BLaER1 (cell line): ENCODE measurements around the gene SP140.

Source experiments
- H3K27ac ChIP-seq: shearing (Covaris generic); formaldehyde crosslinking; 2 replicates; pipeline ENCODE4 v1.8.1; 2022
- H3K27me3 ChIP-seq: shearing (Covaris generic); formaldehyde crosslinking; 2 replicates; pipeline ENCODE4 v1.8.1; 2022
- H3K36me3 ChIP-seq: shearing (Covaris generic); formaldehyde crosslinking; 2 replicates; pipeline ENCODE4 v1.8.1; 2022
- H3K4me1 ChIP-seq: shearing (Covaris generic); formaldehyde crosslinking; 2 replicates; pipeline ENCODE4 v1.8.1; 2022
- H3K4me2 ChIP-seq: shearing (Covaris generic); formaldehyde crosslinking; 2 replicates; pipeline ENCODE4 v1.8.1; 2022
- H3K4me3 ChIP-seq: shearing (Covaris generic); formaldehyde crosslinking; 2 replicates; pipeline ENCODE4 v1.8.1; 2022
- H3K9ac ChIP-seq: shearing (Covaris generic); formaldehyde crosslinking; 2 replicates; pipeline ENCODE4 v1.8.1; 2022
- H3K9me3 ChIP-seq: shearing (Covaris generic); formaldehyde crosslinking; 2 replicates; pipeline ENCODE4 v1.8.1; 2022
- H4K20me1 ChIP-seq: shearing (Covaris generic); formaldehyde crosslinking; 2 replicates; pipeline ENCODE4 v1.8.1; 2022
- Cebpa-rat ChIP-seq: shearing (Covaris generic); IDR thresholded peaks from 2 replicates; pipeline ENCODE4 v1.8.1; 2022

SP140 gene

DNA sequence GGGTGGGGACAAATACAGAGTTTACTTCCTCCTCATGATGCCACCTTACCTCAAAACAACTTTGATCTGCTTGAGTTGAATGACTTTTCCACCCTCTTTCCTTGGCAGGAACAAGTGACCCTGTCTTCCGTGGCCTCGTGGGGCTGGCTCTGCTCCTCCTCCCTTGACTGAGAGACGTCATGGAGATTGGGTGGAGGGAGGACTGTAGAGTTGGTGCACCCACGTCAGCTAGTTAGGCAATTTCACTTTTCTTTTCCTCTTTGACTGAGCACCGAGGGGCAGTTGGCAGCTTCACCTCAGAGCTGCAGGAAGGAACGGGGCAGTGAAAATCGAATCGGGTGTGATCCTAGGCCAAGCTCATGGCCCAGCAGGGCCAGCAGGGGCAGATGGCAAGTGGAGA lies at the start of gene SP140:
Gene SP140, plus strand, starts transcription at position 251 of the 400 bp plus-strand sequence. Its CDS starts 109 bp downstream, at position 360.
- no peak within 1 kb of the TSS for H3K4me2 ChIP-seq
- peaks cover 9% of the 10 kb centered on the region for H3K4me1 ChIP-seq
- H3K9me3 ChIP-seq: peaks cover 7% of the 10 kb centered on the region
- no peaks in the 10 kb centered on the region for H3K36me3 ChIP-seq
- H4K20me1 ChIP-seq: no peaks in the 10 kb centered on the region
- no peak within 1 kb of the TSS for H3K9ac ChIP-seq
- TF ChIP-seq Cebpa-rat: no peak
- H3K27ac ChIP-seq: no peak within 1 kb of the TSS
- no peak within 1 kb of the TSS for H3K4me3 ChIP-seq
- no peaks in the 10 kb centered on the region for H3K27me3 ChIP-seq

DNA sequence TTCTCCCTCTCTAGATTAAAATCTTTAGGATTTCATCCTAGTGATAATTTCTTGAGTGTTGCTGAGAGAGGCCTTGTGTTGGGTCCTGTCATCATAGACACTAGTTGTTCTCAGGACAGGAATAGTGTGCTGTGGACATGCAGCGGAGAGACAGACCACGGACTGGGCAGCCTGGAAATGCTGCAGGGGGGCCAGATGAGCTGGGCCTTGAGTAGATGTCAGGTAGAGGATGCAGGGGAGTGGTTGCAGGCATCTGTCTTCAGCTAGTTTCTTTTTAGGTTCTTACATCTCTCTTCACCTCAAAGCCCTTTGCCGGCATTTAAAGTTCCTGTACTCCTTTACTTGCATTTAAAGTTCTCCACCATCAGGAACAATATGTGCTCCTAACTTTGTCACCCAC lies 48.5 kb upstream of the SP140 start:
- H3K4me3 ChIP-seq: no peak overlapping the region
- H3K9ac ChIP-seq: no peak overlapping the region
- no peak overlapping the region for H3K27ac ChIP-seq
- H3K36me3 ChIP-seq: peaks cover 77% of the 10 kb centered on the region
- TF ChIP-seq Cebpa-rat: no peak
- H3K9me3 ChIP-seq: no peaks in the 10 kb centered on the region
- no peaks in the 10 kb centered on the region for H3K4me1 ChIP-seq
- H4K20me1 ChIP-seq: no peaks in the 10 kb centered on the region
- no peaks in the 10 kb centered on the region for H3K27me3 ChIP-seq
- no peak overlapping the region for H3K4me2 ChIP-seq

DNA sequence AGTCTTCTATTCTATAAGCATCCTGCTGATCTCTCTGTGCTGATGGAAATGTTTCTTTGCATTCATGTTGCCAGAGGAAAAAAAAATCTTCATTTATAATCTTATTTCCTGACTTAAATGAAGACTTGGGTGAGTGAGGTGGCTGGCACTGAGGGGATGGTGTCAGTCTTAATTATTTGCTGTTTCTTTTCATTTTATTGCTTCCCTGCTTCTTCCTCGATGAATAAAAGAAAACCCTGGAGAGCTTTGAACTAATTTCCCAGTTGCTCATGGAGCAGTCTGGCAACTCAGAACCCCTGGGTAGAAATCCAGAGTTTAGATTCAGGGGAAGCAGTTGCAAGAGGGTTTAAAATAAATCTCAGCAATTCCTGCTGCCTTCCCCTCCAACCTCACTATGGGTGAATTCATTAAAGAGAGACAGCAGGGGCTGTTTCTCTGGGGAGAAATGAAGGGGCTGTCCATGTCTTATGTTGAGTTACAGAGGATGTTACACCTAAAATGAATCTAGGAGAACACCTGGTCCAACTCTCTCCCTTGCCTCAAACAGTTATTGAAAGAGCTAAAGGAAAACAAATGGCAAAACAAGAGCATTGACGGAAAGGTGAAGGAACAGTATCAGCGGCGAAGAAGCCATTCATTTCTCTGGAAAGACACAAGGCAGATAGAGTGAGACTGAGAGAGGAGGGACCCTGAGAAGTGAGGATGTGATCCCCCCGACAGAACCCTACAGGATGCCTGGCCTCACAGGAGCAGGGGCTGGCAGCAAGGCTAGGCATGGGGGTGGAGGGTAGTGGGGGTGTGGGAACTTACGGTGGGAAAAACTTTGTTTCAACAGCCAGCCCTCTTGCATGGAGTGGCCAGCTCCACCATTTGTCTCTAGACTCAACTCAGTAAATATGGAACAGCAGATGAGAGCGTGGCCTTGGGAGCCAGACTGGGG lies 46.7 kb upstream of the SP140 start:
- H3K9me3 ChIP-seq: no peaks in the 10 kb centered on the region
- H3K4me2 ChIP-seq: no peak overlapping the region
- no peak overlapping the region for H3K4me3 ChIP-seq
- no peak overlapping the region for H3K27ac ChIP-seq
- H3K36me3 ChIP-seq: peaks cover 84% of the 10 kb centered on the region
- no peak overlapping the region for H3K9ac ChIP-seq
- H3K4me1 ChIP-seq: 0 out of 2 replicates have a peak, but pooled peaks cover under 1% of the 10 kb centered on the region
- no peaks in the 10 kb centered on the region for H3K27me3 ChIP-seq
- no peak for TF ChIP-seq Cebpa-rat
- H4K20me1 ChIP-seq: no peaks in the 10 kb centered on the region

DNA sequence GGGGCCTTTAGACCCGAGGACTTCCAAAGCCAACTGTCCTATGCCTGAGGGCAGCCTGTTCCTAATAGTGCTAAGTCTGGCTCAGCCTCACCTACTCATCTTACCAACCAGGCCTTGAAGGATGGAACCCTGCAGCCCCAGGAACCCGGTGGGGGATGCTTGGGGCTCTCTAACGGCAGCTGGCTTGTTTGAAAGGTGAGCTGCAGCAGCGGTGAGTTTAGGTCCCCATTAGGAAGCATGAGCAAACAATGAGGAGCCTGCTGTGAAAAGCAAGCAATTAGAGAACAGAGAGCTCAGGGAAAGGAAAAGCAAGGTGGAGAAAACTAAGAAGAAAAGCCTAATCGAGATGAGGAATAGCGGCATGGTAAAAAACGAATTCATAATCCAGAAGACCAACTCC lies 45.6 kb upstream of the SP140 start:
- H3K27ac ChIP-seq: no peak overlapping the region
- H3K36me3 ChIP-seq: peaks cover 79% of the 10 kb centered on the region
- peaks cover 8% of the 10 kb centered on the region for H3K4me1 ChIP-seq
- H3K9me3 ChIP-seq: no peaks in the 10 kb centered on the region
- no peak overlapping the region for H3K4me3 ChIP-seq
- no peak for TF ChIP-seq Cebpa-rat
- H3K4me2 ChIP-seq: no peak overlapping the region
- no peaks in the 10 kb centered on the region for H3K27me3 ChIP-seq
- H3K9ac ChIP-seq: no peak overlapping the region
- H4K20me1 ChIP-seq: no peaks in the 10 kb centered on the region

DNA sequence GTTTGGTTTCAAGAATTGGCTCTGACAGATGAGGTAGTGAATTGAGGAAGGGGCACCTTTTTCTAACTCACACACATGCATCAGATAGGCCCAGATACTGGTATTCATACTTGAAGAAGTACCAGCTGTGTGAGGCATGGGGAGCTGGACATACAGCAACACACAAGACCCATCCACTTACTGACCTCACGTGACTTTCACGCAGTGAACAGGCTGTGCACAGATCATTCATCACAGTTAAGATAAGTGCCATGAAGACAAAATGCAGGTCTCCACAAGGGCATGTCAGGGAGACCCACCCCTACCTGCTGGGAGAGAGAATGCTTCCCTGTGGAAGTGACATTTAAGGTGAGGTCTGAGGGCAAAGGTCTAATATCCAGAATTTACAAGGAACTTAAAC lies 44.3 kb upstream of the SP140 start:
- H4K20me1 ChIP-seq: no peaks in the 10 kb centered on the region
- no peak for TF ChIP-seq Cebpa-rat
- peaks cover 8% of the 10 kb centered on the region for H3K4me1 ChIP-seq
- H3K4me2 ChIP-seq: no peak overlapping the region
- H3K27me3 ChIP-seq: no peaks in the 10 kb centered on the region
- H3K4me3 ChIP-seq: no peak overlapping the region
- H3K9ac ChIP-seq: no peak overlapping the region
- no peak overlapping the region for H3K27ac ChIP-seq
- H3K9me3 ChIP-seq: no peaks in the 10 kb centered on the region
- H3K36me3 ChIP-seq: peaks cover 80% of the 10 kb centered on the region

DNA sequence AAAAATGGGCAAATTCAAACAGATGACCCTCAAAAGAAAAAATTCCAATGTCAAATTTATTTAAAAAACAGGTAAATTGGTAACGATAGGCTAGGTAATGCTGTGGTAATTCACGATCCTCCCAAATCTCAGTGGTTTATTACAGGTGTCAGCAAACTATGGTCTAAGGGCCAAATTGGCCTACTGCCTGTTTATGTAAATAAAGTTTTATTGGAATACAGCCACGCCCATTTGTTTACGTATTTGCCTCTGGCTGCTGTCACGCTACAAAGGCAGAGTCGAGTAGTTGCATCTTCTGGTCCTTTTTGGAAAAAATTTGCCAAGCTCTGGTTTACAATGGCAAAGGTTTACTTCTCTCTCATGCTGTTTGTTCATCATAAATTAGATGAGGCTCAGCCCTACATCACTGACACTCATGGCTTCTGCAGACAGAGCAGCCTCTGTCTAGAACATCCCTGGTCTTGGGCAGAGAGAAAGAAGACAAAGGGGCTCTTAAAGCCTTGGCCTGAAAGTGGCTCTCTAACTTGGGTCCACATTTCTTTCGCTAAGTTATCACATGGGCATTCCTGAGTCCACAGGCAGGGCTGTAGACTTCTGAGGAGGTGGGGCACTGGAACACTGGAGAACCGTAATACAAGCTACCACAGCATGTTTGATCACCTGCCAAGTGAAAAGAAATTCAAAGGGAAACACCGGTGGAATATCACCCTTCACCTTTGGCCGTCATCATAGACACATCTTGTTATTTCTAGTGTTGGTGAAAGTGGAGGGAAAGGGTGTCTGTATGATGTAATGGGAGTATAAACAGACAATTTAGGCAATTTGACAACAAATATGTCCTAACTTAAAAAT lies 40.6 kb upstream of the SP140 start:
- Histone ChIP-seq H3K4me1 (peaks cover 8% of the 10 kb centered on the region), H4K20me1 (no peaks in the 10 kb centered on the region), H3K9me3 (peaks cover 3% of the 10 kb centered on the region; the same call in 1 of the 2 replicates), H3K4me2 (no peak overlapping the region), H3K27ac (no peak overlapping the region), H3K4me3 (no peak overlapping the region), H3K36me3 (peaks cover 50% of the 10 kb centered on the region), H3K27me3 (no peaks in the 10 kb centered on the region), H3K9ac (no peak overlapping the region)
- no peak for TF ChIP-seq Cebpa-rat

DNA sequence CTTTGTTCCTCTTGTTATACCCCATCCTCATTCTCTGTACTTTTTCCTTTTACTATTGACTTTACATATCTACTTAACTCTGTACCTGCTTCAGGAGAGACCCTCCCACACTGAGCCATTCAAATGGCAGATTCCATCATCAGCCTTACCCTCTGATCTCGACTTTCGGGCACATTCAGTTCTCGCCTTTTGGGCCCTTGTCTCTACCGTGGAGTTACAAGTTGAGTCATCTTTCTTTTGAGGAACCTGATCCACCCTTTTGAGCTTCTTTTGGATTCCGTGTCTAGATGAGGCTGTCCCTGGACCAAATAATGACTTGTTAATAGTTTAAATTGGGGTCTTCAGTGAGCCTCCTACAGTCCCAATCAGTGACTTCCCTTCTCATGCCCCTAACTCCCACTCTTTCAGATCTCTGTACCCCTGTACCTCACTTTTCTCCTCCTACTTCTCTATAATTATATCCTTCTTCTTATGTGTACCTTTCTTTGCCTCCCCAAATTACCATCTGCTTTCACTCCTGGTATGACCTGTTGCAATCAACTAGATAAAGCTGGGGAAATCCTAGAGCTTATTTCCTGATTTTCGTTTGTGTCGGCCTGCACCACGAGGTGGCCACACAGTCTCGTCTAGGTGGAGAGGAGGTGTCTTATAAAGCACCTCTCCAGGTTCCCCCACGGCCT lies 23.0 kb upstream of the SP140 start:
- no peak overlapping the region for H3K4me3 ChIP-seq
- H3K36me3 ChIP-seq: peaks cover 70% of the 10 kb centered on the region
- TF ChIP-seq Cebpa-rat: no peak
- 0 out of 2 replicates have a peak, but pooled peaks cover 7% of the 10 kb centered on the region for H3K9me3 ChIP-seq
- peaks cover 18% of the 10 kb centered on the region for H3K4me1 ChIP-seq
- no peak overlapping the region for H3K4me2 ChIP-seq
- no peaks in the 10 kb centered on the region for H3K27me3 ChIP-seq
- no peak overlapping the region for H3K9ac ChIP-seq
- H4K20me1 ChIP-seq: no peaks in the 10 kb centered on the region
- no peak overlapping the region for H3K27ac ChIP-seq

DNA sequence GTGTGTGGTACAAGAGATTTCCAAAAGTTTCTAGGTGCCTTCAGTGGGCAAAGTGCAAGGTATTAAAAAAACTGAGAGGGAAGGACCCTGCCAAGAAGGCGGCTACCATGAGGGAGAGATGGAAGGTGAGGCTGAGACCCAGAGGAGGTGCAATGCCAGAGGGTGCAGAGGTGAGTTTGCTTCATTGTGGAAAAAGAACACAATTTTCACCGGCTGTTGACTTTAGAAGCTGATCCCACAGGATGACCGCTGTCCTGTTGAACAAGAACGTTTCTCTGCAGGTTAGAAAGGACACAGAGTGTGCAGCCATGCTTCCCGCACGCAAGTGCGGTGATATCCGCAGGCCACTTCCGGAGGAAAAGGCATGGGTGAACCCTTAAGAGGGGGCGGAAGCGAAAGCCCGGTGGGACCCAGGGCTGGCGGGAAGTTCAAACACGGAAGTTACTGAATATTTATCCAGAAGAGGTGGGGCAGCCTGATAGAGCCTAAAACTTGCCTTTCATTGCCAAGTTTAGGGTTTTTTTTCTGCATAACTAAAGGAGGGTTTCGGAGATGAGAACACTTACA lies 22.3 kb upstream of the SP140 start:
- Histone ChIP-seq H3K4me2 (no peak overlapping the region), H3K9me3 (0 out of 2 replicates have a peak, but pooled peaks cover under 1% of the 10 kb centered on the region), H3K4me3 (no peak overlapping the region), H3K9ac (no peak overlapping the region), H3K27me3 (no peaks in the 10 kb centered on the region), H3K4me1 (peaks cover 18% of the 10 kb centered on the region), H3K27ac (no peak overlapping the region), H4K20me1 (no peaks in the 10 kb centered on the region), H3K36me3 (peaks cover 70% of the 10 kb centered on the region)
- TF ChIP-seq Cebpa-rat: no peak

DNA sequence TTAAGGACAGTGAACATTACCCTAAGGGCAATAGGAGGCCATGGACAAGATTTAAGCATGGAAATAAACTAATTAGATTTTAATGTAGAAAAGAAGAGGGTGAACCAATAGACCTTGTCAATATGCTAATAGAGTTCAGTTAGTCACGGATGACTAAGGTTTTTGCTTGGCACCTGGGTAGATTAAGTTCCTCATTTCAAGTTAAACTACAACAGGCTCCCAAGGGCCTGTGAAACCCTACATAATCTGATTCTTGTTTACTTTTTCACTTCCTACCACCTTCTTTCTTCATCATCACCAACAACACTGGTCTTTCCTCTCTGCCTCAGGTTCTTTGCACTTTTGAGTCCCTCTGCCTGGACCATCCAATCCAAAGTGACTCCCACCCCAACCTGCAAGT lies 20.5 kb upstream of the SP140 start:
- Histone ChIP-seq H3K27ac (peak overlapping the region; percentile 35), H3K36me3 (peaks cover 71% of the 10 kb centered on the region), H4K20me1 (no peaks in the 10 kb centered on the region), H3K9me3 (no peaks in the 10 kb centered on the region), H3K4me1 (peaks cover 31% of the 10 kb centered on the region), H3K4me3 (no peak overlapping the region), H3K27me3 (no peaks in the 10 kb centered on the region), H3K9ac (no peak overlapping the region), H3K4me2 (peak overlapping the region; percentile 63)
- TF ChIP-seq Cebpa-rat: no peak
